Adrenal gland (tissue), 12 donors: ENCODE data around the gene C1QTNF8. TPM values are rescaled to one million over a fixed set of nuclear protein-coding genes. Genes with fewer than 3 reads are reported as not detected.

Experiments used
- DNase-seq, 7 donors: peaks; one replicate each; pipeline ENCODE4 v3.0.0-alpha.2; 2019 to 2020
- H3K27ac ChIP-seq, 5 donors: fragments of 200-600 bp; sonication (generic) in 4 of 5; 1 replicate in 3 of 5; 2 replicates in 2 of 5; pipeline versions ENCODE4 v1.5.1 to v1.8.0; 2016 to 2020; ENCODE audit warnings: mild to moderate bottlenecking in 1 of 5
- H3K27me3 ChIP-seq: fragments of 200-600 bp; 2 replicates; pipeline ENCODE4 v1.8.0; 2021
- H3K36me3 ChIP-seq, 2 donors: fragments of 200-600 bp; replicated peaks in 1 of 2; 1 replicate in 1 of 2; 2 replicates in 1 of 2; pipeline versions ENCODE4 v1.5.1 to v1.8.0; 2018 to 2022
- H3K4me1 ChIP-seq, 2 donors: fragments of 200-600 bp; replicated peaks in 1 of 2; 1 replicate in 1 of 2; 2 replicates in 1 of 2; pipeline versions ENCODE4 v1.5.1 to v1.8.0; 2018 to 2021
- H3K4me3 ChIP-seq, 4 donors: fragments of 200-600 bp; sonication (generic) in 3 of 4; one replicate each; pipeline ENCODE4 v1.5.1; 2016 to 2018
- H3K9me3 ChIP-seq, 3 donors: fragments of 200-600 bp; sonication (generic) in 1 of 3; replicated peaks in 1 of 3; 1 replicate in 2 of 3; 2 replicates in 1 of 3; pipeline versions ENCODE4 v1.5.1 to v1.8.0; 2016 to 2021
- POLR2A ChIP-seq, 2 donors: fragments of 450-650 bp; IDR thresholded peaks; one replicate each; pipeline ENCODE4 v1.6.1; 2017; ENCODE audit warnings: antibody characterized with exemption in 2 of 2, mild to moderate bottlenecking in 2 of 2, moderate library complexity in 1 of 2
- WGBS, 4 donors: extraction: QIAGEN DNeasy Blood & Tissue Kit in 2 of 4; methylation state at CpG; one replicate each; pipeline versions ENCODE4 v1.1.5 to v1.1.7; 2013 to 2017; 5-methylcytosine and 5-hydroxymethylcytosine counted together
- intact Hi-C, 2 donors: fragments of 100-400 bp; cut with DNase I; formaldehyde crosslinking; loops; one replicate each; pipeline versions ENCODE4 v1.14.1 to v1.15.0; 2022 to 2023
- polyA plus RNA-seq, 3 donors: library from polyadenylated mRNA; stranded (reverse); fragments of 200-250 nt in 2 of 3; fragments of 350-450 nt in 1 of 3; fragmentation: Illumina TruSeq in 1 of 3; extraction: RNeasy Lipid Tissue Mini Kit (QIAGEN cat#74804) in 1 of 3; gene quantifications; one replicate each; pipeline ENCODE4 v1.2.3, GENCODE V29; 2013 to 2014
- total RNA-seq, 9 donors: library from RNA; depleted of rRNA in 4 of 9; stranded (reverse); fragments of >200 nt in 4 of 9; fragments of 120-200 nt in 1 of 9; fragmentation: NEBNext Ultra II Directional in 1 of 9; extraction: Animal tissue kit (Norgen Biotek cat#: 25700) in 1 of 9; gene quantifications; one replicate each; pipeline versions ENCODE4 v1.1.0 to v1.2.4, GENCODE V29; 2013 to 2023
- TF ChIP-seq, protein P1 (sequence below), 6 experiments: fragments of 450-650 bp in 4 of 6; fragments of 200-600 bp in 2 of 6; sonication (generic) in 1 of 6; IDR thresholded peaks; 1 replicate in 5 of 6; 2 replicates in 1 of 6; pipeline versions ENCODE4 v1.5.1 to v1.8.0; 2016 to 2021; ENCODE audit warnings: antibody characterized with exemption in 6 of 6, mild to moderate bottlenecking in 2 of 6, moderate library complexity in 1 of 6
- donor health status: healthy with polysubstance abuse.
- donor health status: Bipolar disorder and iron deficiency.
- donor health status: DM: yes; HTN: yes; CAD: no.
- donor health status: DM: no; HTN: no; CAD: no.
- donor health status: DM: no; HTN: no; CAD: no.
- donor health status: DM: yes; HTN: yes; CAD: no.

C1QTNF8 gene
- total and polyA plus RNA-seq, 12 donors, result 0.14 to 0.64 (median 0.25) TPM; not detected in 8

- DNase-seq, result no peak
- H3K4me3 ChIP-seq, result no peak overlapping the region
- H3K4me1 ChIP-seq, result no peaks in the 10 kb centered on the region
- H3K27me3 ChIP-seq, result no peaks in the 10 kb centered on the region
- H3K27ac ChIP-seq, result no peak overlapping the region
- no peaks in the 10 kb centered on the region for H3K9me3 ChIP-seq
- H3K36me3 ChIP-seq, result no peaks in the 10 kb centered on the region
- no peak for TF ChIP-seq POLR2A (IDR thresholded peaks at IDR 0.05)
- TF ChIP-seq, protein P1, sequence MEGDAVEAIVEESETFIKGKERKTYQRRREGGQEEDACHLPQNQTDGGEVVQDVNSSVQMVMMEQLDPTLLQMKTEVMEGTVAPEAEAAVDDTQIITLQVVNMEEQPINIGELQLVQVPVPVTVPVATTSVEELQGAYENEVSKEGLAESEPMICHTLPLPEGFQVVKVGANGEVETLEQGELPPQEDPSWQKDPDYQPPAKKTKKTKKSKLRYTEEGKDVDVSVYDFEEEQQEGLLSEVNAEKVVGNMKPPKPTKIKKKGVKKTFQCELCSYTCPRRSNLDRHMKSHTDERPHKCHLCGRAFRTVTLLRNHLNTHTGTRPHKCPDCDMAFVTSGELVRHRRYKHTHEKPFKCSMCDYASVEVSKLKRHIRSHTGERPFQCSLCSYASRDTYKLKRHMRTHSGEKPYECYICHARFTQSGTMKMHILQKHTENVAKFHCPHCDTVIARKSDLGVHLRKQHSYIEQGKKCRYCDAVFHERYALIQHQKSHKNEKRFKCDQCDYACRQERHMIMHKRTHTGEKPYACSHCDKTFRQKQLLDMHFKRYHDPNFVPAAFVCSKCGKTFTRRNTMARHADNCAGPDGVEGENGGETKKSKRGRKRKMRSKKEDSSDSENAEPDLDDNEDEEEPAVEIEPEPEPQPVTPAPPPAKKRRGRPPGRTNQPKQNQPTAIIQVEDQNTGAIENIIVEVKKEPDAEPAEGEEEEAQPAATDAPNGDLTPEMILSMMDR (IDR thresholded peaks at IDR 0.05), result no peak
- intact Hi-C loops, result no loop called here
- 36 to 90% (median 66%) methylated on average over 9 to 19 of the region's 19 CpGs for WGBS, 4 donors
Measured at GRCh38 chr16:1117926-1118325, 21.9 kb upstream of the C1QTNF8 start.

DNA sequence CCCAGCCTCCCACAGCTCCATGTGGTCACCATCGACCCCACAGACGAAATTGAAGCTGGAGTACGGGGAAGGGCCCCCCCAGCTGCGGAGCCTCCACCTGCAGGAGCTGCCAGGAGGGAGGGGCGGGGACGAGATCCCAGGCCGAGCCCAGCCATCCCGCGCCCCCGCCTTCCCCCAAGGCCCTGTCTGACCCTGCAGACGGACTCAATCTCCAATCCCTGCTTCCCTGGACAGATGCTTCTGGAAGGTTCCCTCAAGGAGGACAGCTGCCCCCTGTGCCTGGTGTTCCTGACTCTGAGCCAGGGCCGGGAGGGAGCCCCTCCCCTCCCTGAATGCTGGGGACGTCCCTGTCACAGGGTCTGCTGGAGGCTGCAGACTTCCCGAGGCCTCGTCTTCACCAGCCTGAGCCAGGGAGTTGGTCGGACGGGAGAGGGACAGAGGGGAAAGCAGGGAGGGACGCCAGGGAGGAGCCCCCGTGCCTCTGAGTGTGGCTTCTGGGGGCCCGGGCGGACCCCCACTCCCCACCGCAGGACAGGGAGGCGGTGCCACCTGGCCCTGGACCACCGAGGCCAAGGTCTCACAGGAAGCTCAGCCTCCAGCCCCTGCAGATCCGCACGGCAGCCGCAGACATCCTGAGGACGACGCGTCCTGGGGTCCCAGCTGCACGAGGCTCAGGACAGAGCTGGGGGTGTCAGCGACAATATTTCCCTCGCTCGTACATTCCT lies 21.3 kb upstream of the C1QTNF8 start:
- TF ChIP-seq, protein P1 (IDR thresholded peaks at IDR 0.05), result no peak
- TF ChIP-seq POLR2A (IDR thresholded peaks at IDR 0.05), result no peak
- Histone ChIP-seq H3K36me3 (no peaks in the 10 kb centered on the region), H3K27ac (no peak overlapping the region), H3K4me1 (no peaks in the 10 kb centered on the region), H3K9me3 (no peaks in the 10 kb centered on the region), H3K4me3 (no peak overlapping the region), H3K27me3 (no peaks in the 10 kb centered on the region)
- WGBS, 4 donors, result 43 to 57% (median 51%) methylated on average over 4 to 34 of the region's 34 CpGs
- intact Hi-C loops, result no loop called here
- no peak for DNase-seq

GRCh38 chr16:1116693-1117077 lies 20.6 kb upstream of the C1QTNF8 start:
- no peak for TF ChIP-seq POLR2A (IDR thresholded peaks at IDR 0.05)
- TF ChIP-seq, protein P1 (IDR thresholded peaks at IDR 0.05), result no peak
- H3K4me1 ChIP-seq, result no peaks in the 10 kb centered on the region
- H3K36me3 ChIP-seq, result no peaks in the 10 kb centered on the region
- WGBS, 4 donors, result 68 to 86% (median 76%) methylated on average over 3 to 16 of the region's 16 CpGs
- no peak for DNase-seq
- no peaks in the 10 kb centered on the region for H3K9me3 ChIP-seq
- H3K27me3 ChIP-seq, result no peaks in the 10 kb centered on the region
- intact Hi-C loops, result no loop called here
- H3K27ac ChIP-seq, result no peak overlapping the region
- H3K4me3 ChIP-seq, result no peak overlapping the region

- no peaks in the 10 kb centered on the region for H3K27me3 ChIP-seq
- TF ChIP-seq POLR2A (IDR thresholded peaks at IDR 0.05), result no peak
- TF ChIP-seq, protein P1 (IDR thresholded peaks at IDR 0.05), result no peak
- 69 to 81% (median 79%) methylated on average over 3 to 15 of the region's 15 CpGs for WGBS, 4 donors
Measured at GRCh38 chr16:1113889-1114526, 18.0 kb upstream of the C1QTNF8 start.

More at GRCh38 chr16:1113889-1114526, 18.0 kb upstream of the C1QTNF8 start:
- Histone ChIP-seq H3K4me1 (no peaks in the 10 kb centered on the region), H3K4me3 (no peak overlapping the region), H3K9me3 (no peaks in the 10 kb centered on the region), H3K36me3 (no peaks in the 10 kb centered on the region), H3K27ac (no peak overlapping the region)
- intact Hi-C loops, result no loop called here
- no peak for DNase-seq
